Measurements from ENCODE around the gene PHGDH.
"Not testable (repeated sequence)": the region's sequence is repeated elsewhere in the genome, so short reads cannot be mapped to it uniquely, and the experiment has no call there.

PHGDH gene

GRCh38 chr1:119711804-119712341 lies at the start of gene PHGDH:
Gene PHGDH, plus strand, starts transcription at chr1:119711934. Its CDS starts 89 bp downstream, at chr1:119712023.
- peak; percentile 91 for DNase-seq (ENCODE audit: low spot score)

GRCh38 chr1:119662034-119662437 lies 49.7 kb upstream of the PHGDH start:
- DNase-seq (ENCODE audit: low spot score), result no peak

DNA sequence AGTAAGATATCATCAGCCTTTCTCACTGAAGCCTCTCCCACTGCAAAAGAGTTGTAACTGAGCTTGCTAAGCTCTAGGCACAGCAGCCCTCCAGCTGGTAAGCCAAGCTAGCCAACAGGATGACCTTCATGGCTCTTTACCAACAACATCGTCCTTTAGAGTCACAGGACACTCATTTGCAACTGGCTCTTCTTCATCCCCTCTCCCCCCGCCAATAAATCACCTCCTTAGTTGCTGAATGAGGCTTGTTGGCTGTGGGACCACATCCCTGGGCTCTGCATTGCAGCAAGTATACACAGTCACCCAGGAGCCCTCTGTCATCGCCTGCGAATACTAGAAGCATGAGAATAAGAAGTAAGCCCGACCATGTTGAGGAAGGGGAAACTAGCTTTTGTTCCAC lies 47.7 kb upstream of the PHGDH start:
- DNase-seq (ENCODE audit: low spot score), result no peak

- no peak for DNase-seq (ENCODE audit: low spot score)
Measured at GRCh38 chr1:119667173-119667572, 44.6 kb upstream of the PHGDH start.

DNA sequence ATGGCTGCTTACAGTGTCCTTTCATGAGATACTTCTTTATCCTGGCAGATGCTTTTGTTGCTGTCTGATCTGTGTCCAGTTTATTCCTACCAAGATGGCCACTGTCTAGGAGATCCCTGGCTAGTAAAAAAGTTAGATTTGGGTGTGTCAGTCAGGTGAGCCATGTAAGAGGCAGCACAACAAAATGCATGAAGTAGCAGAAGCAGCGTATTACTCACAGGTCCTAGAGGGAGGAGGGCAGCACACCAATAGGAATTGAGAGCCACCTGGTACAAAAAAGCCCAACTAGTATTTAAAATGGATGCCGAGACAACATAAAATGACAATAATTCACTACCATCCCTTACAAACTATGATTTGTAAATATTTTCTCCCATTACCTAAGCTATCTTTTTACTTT lies 40.8 kb upstream of the PHGDH start:
- no peak for DNase-seq (ENCODE audit: low spot score)

GRCh38 chr1:119673171-119673940 lies 38.4 kb upstream of the PHGDH start:
- DNase-seq (ENCODE audit: low spot score), result peak; percentile 88

GRCh38 chr1:119674111-119674526 lies 37.6 kb upstream of the PHGDH start:
- DNase-seq (ENCODE audit: low spot score), result peak; percentile 81

- peak; percentile 93 for DNase-seq (ENCODE audit: low spot score)
Measured at GRCh38 chr1:119674835-119675289, 36.9 kb upstream of the PHGDH start.

DNA sequence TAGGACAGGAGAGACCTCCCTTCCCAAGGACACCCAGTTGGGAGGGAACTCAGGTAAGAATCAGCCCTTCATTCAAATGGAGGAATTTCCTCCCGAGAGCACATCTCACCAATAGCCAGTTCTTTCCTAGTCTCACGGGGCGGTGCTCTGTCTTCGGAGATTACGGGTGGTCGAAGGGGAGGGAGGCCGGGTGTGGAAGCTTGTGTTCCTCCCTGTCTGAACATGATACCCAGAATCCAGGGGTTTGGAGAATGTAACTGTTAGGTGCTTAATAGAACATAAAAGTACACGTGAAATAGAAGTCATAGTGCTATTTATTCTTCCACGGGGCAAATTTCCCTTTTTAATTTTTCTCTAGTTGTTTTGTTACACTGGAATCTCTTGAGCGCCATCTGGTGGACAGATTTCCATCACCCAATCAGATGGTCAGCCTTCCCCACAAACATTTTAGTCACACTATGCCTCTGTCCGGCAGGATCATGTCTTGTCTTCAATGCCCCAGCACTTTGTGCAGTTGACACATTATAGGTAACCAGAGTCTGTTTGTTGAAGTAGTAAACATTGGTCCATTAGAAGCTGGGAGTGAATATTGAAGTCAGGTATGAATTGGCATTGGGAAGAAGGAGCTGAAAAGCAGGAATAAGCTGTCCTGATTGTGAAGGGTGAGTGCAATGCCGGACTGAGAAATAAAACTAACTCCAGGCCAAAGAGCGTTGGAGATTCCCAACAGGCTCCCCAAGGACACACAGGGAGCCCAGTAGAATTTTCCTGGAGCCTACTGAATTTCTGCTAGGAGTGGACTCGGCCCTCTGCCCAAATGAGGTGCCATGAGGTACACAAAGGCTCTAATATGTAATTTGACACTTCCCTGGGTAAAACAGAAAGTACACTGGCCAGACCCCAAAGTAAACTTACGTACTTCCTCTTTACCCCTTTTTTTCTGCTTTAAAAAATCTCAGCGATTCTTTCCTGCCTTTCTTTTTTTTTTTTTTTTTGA lies 36.1 kb upstream of the PHGDH start:
- peak; percentile 78 for DNase-seq (ENCODE audit: low spot score)

DNA sequence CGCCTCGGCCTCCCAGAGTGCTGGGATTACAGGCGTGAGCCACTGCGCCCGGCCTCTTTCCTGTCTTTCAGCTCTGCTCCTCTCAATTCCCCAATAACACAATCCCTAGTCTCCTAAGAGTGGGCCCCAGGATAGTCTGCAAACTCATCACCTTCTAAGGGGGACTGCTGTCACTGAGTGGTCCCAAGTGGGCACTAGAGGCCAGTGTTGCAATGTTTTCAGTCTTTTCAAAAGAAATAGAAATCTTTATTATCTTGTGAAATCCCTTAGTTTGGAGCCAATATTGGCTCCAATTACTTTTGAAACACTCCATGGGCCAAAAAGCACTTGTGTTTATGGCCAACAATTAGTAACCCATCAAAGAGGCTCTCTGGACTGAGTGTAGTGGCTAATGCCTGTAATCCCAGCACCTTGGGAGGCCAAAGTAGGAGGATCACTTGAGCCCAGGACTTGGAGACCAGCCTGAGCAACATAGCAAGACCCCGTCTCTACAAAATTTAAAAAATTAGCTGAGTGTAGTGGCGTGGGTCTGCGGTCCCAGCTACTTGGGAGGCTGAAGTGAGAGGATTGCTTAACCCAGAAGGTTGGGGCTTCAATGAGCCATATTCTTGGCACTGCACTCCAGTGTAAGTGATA lies 35.0 kb upstream of the PHGDH start:
- DNase-seq (ENCODE audit: low spot score), result no peak

DNA sequence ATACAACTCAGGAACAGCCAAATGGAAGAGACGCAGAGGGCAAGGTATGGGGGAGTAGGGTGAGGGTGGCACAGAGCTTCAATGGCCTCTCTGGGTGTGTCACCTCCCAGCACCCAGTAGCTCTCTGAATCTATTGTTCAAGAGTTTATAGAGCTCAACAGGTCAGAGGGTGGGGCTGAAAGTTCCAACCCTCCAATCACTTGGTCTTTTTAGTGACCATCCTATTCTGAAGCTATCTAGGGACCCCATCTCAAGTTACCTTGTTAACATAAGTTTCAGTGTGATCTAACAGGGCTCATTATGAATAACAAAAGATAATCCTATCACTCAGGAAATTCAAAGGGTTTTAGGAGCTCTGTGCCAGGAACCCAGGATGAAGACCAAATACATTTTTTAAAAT lies 32.5 kb upstream of the PHGDH start:
- DNase-seq (ENCODE audit: low spot score), result no peak

GRCh38 chr1:119680193-119680592 lies 31.5 kb upstream of the PHGDH start:
- DNase-seq (ENCODE audit: low spot score), result no peak

GRCh38 chr1:119680723-119681122 lies 31.0 kb upstream of the PHGDH start:
- no peak for DNase-seq (ENCODE audit: low spot score)

- DNase-seq (ENCODE audit: low spot score), result no peak
Measured at GRCh38 chr1:119681560-119681959, 30.2 kb upstream of the PHGDH start.

- DNase-seq (ENCODE audit: low spot score), result no peak
Measured at GRCh38 chr1:119682141-119682540, 29.6 kb upstream of the PHGDH start.

DNA sequence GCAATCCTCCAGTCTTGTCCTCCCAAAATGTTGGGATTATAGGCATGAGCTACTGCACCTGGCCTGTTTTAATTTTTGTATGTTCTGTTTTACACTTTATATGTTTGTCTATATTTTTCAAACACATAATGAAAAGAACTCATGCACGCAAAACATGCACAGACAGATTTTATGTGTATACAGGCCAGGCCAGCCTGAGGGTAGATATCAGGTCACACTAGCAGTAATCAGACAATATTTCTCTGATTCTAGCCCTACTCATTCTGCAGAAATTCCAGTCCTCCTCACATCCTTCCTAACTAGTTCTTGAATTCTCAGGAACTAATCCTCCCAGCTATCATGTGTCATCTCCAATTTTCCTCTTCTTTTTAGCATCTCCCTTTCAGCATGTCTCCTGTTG lies 27.8 kb upstream of the PHGDH start:
- DNase-seq (ENCODE audit: low spot score), result no peak

GRCh38 chr1:119686661-119687060 lies 25.1 kb upstream of the PHGDH start:
- DNase-seq (ENCODE audit: low spot score), result no peak

DNA sequence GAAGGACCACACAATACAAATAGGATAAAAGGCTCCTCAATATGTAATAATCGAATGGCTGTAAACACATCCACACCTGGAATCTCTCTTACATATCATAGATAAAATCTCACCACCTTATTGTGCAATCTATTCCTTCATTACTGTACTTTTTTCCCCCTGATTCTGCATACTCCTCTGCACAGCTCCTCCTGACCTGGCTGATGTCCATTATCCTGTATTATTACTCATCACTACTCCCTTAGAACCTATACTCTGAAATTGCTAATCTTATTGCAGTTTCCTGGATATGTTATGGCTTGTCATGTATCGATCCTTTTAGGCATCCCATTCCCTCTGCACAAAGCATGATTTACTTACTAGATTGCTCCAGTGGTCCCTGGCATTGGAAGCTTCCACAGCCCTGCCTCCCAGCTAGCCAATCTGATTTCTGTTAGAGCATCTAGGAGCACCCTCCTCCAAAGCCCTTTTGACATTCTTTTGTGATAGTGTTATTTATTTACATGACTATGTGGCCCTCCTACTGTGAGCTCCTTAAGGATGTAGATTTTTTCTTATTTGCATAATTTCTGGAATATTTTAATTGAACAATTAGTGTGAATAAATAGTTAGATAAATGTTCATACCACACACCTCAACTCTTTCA lies 24.2 kb upstream of the PHGDH start:
- DNase-seq (ENCODE audit: low spot score), result no peak

GRCh38 chr1:119688810-119689209 lies 22.9 kb upstream of the PHGDH start:
- DNase-seq (ENCODE audit: low spot score), result no peak

- DNase-seq (ENCODE audit: low spot score), result no peak
Measured at GRCh38 chr1:119689511-119689910, 22.2 kb upstream of the PHGDH start.

DNA sequence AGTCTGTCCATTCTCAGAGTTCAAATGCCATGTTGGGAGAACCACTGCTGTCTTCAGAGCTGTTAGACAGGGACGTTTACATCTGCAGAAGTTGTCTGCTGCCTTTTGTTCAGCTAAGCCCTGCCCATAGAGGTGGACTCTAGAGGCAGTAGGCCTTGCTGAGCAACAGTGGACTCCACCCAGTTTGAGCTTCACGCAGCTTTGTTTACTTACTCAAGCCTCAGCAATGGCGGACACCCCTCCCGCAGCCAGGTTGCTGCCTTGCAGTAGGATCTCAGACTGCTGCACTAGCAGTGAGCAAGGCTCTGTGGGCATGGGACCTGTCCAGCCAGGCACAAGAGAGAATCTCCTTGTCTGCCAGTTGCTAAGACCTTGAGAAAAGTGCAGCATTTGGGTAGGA lies 14.9 kb upstream of the PHGDH start:
- DNase-seq (ENCODE audit: low spot score), result not testable (repeated sequence)

GRCh38 chr1:119697598-119697997 lies 14.1 kb upstream of the PHGDH start:
- no peak for DNase-seq (ENCODE audit: low spot score)

All from SW480 (cell line).